COR-L47 (cell line): ENCODE results near the gene CRYBA1.
"Not testable (repeated sequence)": the region's sequence is repeated elsewhere in the genome, so short reads cannot be mapped to it uniquely, and the experiment has no call there.

Experiments
- DNase-seq: peaks from one replicate; lab custom pipeline; 2025; lab: John Stamatoyannopoulos, UW

Gene CRYBA1

DNA sequence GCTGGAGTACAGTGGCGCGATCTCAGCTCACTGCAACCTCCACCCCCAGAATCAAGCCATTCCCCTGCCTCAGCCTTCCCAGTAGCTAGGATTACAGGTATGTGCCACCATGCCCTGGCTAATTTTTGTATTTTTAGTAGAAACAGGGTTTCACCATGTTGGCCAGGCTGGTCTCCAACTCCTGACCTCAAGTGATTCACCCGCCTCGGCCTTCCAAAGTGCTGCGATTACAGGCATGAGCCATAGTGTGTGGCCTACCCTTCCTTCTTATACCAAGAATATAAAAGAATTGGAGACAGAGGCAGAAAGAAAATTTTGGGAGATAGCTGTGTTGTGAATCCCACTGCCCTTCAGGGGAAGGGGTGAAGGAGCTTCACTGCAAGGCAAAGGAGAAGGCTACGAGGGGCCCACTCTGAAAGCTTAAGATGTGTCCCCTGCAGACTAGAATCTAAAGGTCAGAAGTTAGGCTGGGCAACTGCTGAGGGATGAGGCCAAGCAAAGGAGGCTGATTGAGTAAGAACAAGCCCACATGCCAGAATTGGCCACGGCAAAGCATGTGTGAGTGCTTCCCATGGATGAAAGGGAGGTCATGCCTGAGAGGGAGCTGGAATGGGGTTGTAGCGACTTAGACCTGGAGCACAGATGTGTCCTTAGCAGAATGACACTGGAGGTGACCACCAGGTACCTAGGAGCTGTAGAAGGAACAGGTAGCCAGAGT, 8.4 kb upstream of the CRYBA1 start:
- DNase-seq, result no peak

DNA sequence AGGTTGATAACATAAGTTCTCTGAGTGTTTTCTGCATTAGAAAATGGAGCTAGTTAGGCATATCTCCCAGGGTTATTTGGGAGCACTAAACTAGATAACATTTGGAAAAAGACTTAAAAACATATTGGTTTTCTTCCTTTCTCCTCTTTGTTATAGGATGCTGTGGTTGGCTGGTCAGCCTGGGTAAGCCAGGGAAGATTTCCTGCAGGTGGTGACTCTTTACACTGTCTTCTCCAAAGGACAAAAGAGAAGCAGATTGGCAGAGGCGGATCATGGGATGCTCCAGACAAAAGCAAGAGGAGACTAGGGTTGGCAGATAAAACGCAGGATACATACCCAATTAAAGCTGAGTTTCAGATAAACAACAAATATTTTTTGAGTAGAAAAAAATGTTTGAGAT, 6.2 kb upstream of the CRYBA1 start:
- DNase-seq, result no peak

DNA sequence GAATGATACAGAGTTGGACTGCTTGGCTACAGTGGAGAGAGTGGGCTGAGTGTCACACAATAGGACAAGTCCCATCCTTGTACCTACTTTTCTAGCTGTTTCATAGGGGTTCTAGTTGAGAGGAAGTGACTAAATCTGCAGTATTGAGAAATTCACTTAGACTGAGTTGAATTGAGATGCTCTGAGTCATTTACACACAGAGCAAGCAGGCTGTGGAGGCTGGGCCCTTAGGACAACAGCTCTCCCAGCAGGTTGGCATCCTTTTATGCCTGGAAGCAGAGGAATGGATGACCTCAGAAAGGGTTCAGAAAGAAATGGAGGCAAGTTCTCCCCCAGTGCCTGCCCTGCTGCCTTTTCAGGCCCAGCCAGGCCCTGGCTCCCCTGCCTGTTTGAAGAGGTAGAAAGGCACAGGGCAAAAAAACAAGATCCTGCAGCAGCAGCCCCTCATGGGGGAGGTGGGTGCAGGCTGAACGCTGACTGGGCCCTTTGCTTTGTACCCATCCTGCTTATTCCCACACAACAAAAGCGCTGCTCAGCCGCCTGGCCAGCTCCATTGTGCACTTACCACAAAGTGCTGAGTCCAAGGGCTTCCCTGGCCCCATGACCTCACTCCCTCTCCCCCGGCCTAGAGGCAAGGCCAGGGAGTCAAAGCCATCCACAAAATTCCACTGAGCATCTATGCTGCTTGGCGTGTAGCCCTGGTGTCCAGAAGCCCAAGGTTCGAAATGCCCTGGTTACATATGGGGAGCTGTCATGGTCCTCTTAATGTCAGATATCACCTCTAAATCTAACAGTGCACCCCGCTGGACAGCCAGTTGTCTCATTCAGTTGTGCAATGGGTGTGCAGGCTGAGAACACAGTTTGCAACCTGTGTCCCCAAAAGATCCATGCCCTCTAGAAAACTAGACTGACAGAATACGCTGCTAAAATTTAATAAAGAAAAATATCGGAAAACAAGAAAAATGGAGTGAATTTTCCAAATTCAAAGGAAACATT, 5.4 kb upstream of the CRYBA1 start:
- no peak for DNase-seq

DNA sequence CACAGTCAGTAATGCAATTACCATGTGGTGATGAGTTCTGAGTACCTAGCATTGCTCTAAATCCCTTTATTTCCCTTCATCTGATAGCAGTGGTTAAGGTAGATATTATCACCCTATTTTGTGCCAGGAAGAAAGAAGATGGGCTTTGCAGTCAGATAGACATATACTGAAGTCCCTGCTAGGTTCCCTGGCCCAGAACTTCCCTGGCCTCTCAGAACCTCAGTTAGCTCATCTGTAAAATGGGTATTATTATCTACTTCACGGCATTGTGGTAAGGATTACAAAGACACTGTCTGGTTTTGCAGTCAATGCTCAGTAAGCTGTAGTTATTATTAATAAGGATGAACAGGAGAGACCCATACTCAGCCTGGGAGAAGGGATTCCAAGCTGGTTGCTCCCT, 4.6 kb upstream of the CRYBA1 start:
- no peak for DNase-seq

DNA sequence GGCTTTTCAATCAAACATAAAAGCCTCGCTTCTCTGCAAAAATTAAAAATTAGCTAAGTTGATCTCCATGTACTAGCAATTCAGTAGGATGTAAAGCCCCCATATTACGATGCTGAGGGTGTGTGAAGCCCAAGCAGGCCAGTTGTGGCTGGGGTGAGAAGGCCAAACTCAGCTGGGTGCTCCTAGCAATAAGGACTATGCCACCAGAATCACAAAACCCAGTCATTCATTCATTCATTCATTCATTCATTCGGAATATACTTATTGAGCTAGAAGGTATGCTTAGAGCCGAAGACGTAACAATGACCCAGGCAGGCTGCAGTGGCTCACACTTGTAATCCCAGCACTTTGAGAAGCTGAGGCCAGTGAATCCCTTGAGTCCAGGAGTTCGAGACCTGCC, 3.9 kb upstream of the CRYBA1 start:
- no peak for DNase-seq

DNA sequence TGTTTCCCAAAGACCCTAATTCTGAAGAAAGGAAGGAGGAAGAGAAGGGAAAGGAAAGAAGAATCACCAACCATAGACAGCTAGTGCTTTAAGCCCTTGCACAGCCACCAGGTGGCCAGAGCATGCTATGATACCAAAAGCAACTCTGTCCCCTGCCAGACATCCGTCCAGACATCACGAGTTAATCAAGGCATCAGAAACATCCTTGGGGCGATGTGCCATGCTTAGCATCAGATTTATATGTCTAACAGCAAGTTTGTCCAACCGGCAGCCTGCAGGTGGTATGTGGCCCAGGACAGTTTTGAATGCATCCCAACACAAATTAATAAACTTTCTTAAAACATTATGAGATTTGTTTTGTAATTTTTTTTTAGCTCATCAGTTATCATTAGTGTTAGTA, 2.9 kb upstream of the CRYBA1 start:
- no peak for DNase-seq

DNA sequence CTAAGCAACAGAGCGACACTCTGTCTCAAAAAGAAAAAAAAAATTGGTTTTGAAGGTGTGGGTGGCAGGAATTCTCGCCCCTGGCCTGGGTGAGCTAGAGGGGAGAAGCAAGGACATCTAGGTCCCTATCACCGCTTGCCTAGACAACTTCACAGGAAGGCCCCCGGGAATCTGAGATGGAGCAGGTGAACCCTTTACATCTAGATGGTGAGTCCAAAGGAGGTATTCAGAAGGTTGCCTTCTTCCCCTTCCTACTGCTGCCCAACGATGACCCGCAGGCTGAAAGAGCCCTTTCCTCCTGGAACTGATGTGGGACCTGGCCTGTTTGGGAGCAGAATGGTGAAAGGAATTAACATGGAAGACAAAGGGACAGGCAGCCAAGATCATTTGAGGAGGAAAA, 1.3 kb upstream of the CRYBA1 start:
- no peak for DNase-seq

DNA sequence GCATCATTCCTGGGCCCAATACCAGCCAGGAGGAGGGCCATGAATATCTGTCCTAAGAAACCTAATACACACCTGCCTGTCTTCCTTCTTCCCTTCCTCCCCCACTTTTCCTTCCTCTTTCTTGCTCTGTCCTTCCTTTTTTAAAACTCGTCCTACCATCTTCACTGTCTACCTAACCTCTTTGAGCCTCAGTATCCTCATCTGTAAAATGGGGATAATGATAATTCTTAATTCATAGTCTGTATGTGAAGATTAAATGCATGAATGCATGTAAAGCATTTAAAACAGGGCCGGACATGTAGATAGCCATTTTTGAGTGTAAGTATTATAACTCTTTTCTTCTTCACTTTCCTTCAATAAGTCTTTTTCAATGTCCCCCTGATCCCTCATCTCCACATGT, 560 bp downstream of the CRYBA1 start:
- no peak for DNase-seq

DNA sequence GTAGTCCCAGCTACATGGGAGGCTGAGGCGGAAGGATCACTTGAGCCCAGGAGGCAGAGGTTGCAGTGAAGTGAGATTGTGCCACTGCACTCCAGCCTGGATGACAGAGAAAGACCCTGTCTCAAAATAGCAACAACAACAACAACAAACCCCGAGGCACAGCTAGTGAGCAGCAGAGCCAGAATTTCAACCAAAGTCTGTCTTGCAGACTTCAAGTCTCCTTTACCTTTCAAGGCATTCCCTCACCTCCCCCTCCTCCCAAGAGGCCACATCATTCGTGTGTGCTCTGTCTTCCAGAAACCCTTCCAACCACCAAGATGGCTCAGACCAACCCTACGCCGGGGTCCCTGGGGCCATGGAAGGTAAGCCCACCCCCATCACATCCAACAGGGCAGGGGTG, 2.2 kb downstream of the CRYBA1 start:
- DNase-seq, result no peak

DNA sequence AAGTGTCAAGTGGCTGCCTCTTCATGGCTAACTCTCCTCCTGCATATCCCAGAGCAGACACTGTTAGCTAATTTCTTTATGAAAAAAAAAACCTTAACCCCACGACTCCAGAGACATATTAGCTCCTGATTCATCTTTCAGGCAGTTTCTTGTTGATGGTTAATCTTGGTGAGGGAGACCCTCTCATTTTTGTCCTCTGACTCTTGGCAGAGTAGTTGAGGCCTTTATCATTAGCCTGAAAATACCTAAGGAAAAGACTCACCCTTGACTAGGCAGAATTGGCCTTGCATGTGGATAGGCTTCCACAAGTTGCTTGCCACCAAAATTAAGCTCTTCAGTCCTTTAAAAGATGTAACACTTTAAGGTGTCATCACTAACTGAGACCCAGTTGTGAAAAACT, 4.0 kb downstream of the CRYBA1 start:
- DNase-seq, result no peak

DNA sequence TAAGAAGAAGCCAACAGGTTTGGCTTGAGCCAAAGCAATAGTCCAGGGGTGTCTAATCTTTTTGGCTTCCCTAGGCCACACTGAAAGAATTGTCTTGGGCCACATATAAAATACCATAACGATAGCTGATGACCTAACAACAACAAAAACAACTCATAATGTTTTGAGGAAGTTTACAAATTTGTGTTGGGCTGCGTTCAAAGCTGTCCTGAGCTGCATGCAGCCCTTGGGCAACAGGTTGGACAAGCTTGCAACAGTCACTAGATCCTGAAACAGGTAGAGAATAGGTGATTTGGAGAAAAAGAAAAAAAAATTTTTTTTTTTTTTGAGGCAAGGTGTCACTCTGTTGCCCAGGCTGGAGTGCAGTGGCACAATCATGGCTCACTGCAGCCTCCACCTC, 4.5 kb downstream of the CRYBA1 start:
- no peak for DNase-seq

DNA sequence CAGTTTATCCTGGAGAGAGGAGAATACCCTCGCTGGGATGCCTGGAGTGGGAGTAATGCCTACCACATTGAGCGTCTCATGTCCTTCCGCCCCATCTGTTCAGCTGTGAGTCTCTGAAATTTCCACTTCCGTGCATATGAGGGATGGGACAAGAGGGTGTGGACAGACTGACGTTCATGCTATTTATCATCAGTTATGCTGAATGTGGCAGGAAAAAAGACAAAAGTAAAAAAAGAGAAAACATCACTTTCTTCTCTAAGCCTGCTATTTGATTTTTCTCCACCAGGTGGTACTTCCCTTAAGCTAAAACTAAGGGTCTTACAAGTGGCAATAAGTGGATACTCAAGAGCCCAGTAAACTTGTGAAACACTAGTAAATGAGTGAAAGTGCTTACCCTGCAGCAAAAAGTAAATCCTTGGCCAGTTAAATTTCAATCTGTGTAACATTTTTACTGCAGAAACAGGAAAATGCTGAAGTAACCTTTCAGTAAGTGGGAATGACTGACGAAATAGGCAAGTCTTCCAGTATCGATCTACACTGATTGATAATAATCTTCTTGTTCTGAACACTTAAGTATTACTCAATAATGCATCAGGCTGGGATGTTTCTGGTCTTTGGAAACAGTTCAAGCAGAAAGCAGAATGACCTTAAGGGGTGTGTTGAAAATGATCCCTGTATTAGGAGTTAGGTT, 5.6 kb downstream of the CRYBA1 start:
- DNase-seq, result no peak

DNA sequence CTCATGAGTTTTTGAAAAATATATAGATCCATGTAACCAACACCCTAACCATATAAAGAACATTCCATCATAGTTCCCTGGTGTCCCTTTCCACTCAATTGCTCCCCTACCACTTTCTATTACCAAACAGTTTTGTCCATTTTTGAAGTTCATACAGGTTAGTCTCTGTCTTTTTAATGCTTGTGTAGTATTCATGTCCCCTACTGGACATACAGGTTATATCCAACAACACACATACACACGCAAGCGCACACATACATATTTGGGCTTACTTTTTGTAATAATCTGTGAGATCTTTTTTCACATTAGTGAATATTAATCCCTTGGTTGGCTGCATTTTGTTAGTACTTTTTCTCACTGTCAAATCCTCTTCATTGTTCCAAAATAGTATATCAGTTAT, 6.4 kb downstream of the CRYBA1 start:
- DNase-seq, result no peak

DNA sequence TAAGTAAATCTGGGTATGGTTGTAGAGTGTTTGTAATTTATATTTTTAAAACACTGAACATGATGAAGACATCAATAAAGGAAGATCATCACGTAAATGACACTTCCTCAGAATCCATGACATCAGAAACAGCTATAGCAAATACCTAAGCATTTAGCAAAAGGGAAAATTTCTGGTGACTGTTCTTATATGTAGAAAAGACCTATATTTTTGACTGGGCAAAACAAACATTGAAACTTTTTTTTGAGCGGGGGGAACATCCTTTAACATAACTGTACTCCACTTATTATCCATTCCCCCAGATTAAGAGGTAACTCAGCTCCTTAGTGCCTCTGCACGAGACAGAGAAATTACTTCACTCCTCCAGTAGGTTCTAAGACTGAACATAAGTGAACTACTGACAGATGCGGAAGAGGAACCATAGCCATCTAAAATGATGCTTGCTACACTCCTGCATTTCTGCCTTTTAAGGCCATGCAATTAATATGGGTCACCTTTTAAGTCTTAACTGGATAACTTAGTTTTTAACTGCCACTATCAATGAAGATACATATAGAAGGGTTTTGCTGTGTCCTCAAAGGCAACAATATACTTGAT, 9.4 kb downstream of the CRYBA1 start:
- no peak for DNase-seq

DNA sequence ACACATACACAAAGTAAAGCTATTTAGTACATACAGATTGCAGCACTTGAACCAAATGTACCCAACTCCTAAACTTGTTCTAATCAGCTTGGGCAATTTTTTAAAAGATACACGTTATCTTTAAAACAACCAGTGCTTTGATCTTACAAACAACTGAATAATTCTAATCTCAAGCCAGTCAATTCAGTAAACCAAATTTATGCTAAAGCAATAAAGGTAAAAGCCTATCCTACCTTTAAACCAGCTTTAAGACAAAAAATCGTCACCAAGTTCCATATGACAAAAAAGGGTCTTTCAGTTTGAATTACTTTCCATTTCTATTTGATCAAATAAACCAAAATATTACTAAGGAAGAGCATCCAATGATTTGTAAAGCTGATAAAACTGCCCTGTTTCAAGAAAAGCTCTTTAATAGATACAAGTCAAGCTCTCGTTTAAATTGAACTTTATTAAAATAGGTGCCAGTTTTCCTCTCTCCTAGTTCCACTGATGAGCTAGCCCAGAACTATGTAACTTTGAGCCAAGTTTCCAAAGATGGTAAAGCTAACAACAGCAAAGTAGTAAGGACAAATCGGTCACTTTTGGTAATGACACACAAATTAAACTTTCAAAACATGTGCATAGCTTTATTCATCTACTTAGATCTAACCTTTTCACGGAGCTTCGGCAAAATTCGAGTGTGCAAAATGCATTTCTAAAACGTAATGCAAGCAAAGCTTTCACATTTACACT, 10.2 kb downstream of the CRYBA1 start:
- DNase-seq, result no peak

DNA sequence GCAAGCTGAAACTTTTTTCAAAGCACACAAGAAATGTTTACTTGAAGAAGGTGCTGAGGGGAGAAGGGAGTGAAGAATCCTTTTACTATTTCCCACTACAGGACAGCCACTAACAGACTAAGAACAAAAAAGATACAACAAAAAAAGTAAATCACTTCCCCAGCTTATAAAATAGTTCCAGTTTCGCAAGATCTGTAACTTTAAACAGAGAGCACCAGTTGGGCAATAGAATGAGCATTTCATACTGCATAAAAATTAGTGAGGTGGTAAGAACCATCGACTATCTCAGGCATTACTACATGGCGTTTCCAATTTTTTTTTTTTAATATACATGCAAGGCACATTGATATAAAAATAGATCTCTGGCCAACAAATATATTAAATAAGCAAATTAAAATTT, 11.1 kb downstream of the CRYBA1 start:
- no peak for DNase-seq

DNA sequence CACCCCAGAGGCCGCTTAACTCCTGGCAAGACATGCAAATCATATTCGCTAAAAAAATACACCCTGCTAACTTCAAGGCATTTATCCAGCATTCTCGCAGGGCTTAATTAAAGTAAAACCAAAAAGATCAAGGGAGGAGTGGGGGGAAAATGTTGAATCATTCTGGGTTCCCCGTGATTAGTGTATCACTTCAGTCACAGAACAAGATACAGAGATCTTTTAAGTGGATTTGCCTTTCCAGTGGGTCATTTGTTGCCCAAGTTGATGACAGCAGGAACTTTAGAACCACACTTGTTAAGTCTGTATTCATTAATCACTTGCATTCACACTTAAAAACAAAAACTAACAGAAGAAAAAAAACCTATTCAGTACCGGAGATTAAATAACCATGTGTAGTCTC, 17.3 kb downstream of the CRYBA1 start:
- DNase-seq, result no peak

DNA sequence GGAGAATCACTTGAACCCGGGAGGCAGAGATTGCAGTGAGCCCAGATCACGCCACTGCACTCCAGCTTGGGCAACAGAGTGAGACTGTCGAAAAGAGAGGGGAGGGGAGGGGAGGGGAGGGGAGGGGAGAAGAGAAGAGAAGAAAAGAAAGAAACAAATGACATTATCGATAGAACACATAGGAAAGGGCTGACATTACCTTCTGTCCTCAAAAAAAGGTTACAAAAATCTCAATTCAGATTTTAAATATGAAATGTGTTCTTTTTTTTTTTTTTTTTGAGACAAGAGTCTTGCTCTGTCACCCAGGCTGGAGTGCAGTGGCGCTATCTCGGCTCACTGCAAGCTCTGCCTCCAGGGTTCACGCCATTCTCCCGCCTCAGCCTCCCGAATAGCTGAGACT, 25.3 kb downstream of the CRYBA1 start:
- not testable (repeated sequence) for DNase-seq

DNA sequence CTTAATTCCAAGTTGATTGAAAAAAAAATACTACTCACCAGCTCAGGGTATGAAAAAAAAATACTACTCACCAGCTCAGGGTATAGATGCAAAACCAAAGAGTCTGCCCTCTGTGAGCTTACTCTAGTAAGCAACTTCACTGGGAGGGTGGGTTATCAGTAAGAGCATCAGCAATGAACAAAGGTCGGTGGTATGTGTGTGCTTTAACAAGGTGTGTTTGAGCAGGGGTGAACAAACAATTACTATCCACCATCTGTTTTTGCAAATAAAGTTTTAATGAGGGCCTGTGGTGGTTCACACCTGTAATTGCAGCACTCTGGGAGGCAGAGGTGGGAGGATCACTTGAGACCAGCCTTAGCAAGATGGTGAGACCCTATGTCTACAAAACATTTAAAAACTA, 27.3 kb downstream of the CRYBA1 start:
- DNase-seq, result no peak

DNA sequence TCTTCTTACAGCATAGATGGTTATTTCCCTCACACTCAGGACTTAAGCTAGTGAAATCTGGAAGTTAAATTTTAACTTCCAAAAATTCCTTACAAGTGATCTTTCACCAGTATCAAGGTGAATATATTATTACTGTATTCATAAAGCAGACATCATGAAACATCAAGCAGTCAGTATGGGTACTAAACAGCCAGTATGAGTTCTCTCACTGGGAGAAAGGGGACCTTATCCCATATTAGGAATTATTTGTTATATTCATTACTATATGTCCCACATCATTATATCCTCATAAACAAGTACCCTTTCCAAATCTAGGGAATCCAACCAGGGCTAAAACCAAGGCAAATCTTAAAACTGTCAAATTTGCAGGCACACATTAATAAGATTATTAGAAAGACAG, 32.0 kb downstream of the CRYBA1 start:
- no peak for DNase-seq

DNA sequence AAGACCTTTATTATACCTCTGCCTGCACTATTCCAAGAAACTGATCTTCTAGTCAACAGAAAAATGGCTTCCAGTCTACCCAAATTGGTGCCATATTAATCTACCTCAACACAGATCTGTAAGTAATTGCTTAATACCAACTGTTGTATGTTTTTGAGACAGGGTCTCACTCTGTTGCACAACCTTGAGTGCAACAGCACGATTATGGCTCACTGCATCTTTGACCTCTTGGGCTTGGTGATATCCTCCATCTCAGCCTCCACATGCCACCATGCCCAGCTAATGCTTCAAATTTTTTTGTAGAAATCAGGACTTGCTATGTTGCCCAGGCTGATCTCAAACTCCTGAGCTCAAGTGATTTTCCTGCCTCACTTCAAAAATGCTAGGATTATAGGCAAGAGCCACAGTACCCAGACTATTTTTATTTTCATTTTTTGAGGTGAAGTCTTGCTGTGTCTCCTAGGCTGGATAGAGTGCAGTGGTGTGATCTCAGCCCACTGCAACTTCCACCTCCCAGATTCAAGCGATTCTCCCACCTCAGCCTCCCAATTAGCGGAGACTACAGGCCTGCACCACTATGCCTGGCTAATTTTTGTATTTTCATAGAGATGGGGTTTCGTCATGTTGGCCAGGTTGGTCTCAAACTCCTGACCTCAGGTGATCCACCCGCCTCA, 32.9 kb downstream of the CRYBA1 start:
- no peak for DNase-seq
